DOHH2 (cell line): ENCODE results near the gene PLEKHG2.

Source experiments
- H3F3A ChIP-seq: fragments of 200-600 bp; sonication (generic), shearing (Covaris generic); 2 replicates; pipeline ENCODE4 v1.6.0; 2016; ENCODE audit warnings: antibody characterized with exemption, mild to moderate bottlenecking; ENCODE audit not compliant: control insufficient read depth, insufficient read depth
- H3K27ac ChIP-seq: fragments of 200-600 bp; sonication (generic); 2 replicates; pipeline ENCODE4 v1.5.1; 2014; ENCODE audit warnings: low read depth, mild to moderate bottlenecking, low read length, moderate library complexity
- H3K27me3 ChIP-seq: fragments of 200-600 bp; sonication (generic); 2 replicates; pipeline ENCODE4 v1.6.1; 2014; ENCODE audit warnings: mild to moderate bottlenecking, low read length, mixed read lengths; ENCODE audit not compliant: control insufficient read depth
- H3K36me3 ChIP-seq: fragments of 200-600 bp; sonication (generic); 2 replicates; pipeline ENCODE4 v1.6.1; 2014; ENCODE audit warnings: mild to moderate bottlenecking, low read length, moderate library complexity, mixed read lengths; ENCODE audit not compliant: control insufficient read depth
- H3K4me1 ChIP-seq: fragments of 200-600 bp; sonication (generic); 2 replicates; pipeline ENCODE4 v1.6.1; 2014; ENCODE audit warnings: mild to moderate bottlenecking, low read length, mixed read lengths; ENCODE audit not compliant: control insufficient read depth
- H3K4me2 ChIP-seq: fragments of 200-600 bp; sonication (generic); 2 replicates; pipeline ENCODE4 v1.6.0; 2014; ENCODE audit warnings: mild to moderate bottlenecking, low read length, moderate library complexity
- H3K4me3 ChIP-seq: fragments of 200-600 bp; sonication (generic); 2 replicates; pipeline ENCODE4 v1.5.1; 2014; ENCODE audit warnings: mild to moderate bottlenecking, low read length, mixed read lengths
- H3K79me2 ChIP-seq: fragments of 200-600 bp; sonication (generic); 2 replicates; pipeline ENCODE4 v1.6.1; 2014; ENCODE audit warnings: mild to moderate bottlenecking, low read length, mixed read lengths; ENCODE audit not compliant: control insufficient read depth
- H3K9me2 ChIP-seq: fragments of 200-600 bp; sonication (generic); replicated peaks from 2 replicates; pipeline ENCODE4 v1.6.1; 2014; ENCODE audit warnings: mild to moderate bottlenecking, low read length, mixed read lengths; ENCODE audit not compliant: control insufficient read depth
- H3K9me3 ChIP-seq: fragments of 200-600 bp; sonication (generic); 2 replicates; pipeline ENCODE4 v1.6.1; 2014; ENCODE audit warnings: antibody characterized with exemption, low read length, mixed read lengths; ENCODE audit not compliant: control insufficient read depth, insufficient read depth
- H4K20me1 ChIP-seq: fragments of 200-600 bp; sonication (generic); 2 replicates; pipeline ENCODE4 v1.6.0; 2014; ENCODE audit warnings: low read depth, mild to moderate bottlenecking, antibody characterized with exemption, low read length, moderate library complexity; ENCODE audit not compliant: control insufficient read depth, insufficient read depth
- CTCF ChIP-seq: fragments of 200-600 bp; sonication (generic); IDR thresholded peaks from one replicate; pipeline ENCODE4 v1.5.1; 2014; ENCODE audit warnings: antibody characterized with exemption, mild to moderate bottlenecking, low read depth, low read length; ENCODE audit not compliant: poor library complexity, severe bottlenecking
- EZH2phosphoT487 ChIP-seq: fragments of 200-600 bp; sonication (generic); IDR thresholded peaks from 2 replicates; pipeline ENCODE4 v1.6.1; 2017; ENCODE audit warnings: borderline replicate concordance, mild to moderate bottlenecking, antibody characterized with exemption, low read length, moderate library complexity, mixed read lengths

The PLEKHG2 gene

GRCh38 chr19:39390751-39391437, 21.6 kb upstream of the PLEKHG2 start, which contains the start of the genes MED29 and PAF1:
TSS of gene MED29 (plus strand) at chr19:39391378. CDS start at chr19:39391423, 45 bp downstream.
TSS of gene PAF1 (minus strand) at chr19:39391106. CDS start at chr19:39390864, 242 bp downstream.
- Histone ChIP-seq H4K20me1 (peaks cover 4% of the 10 kb centered on the region; the same call in 1 of the 2 replicates), H3K4me2 (peak within 1 kb of the TSS; percentile 90), H3K9me3 (no peaks in the 10 kb centered on the region), H3K36me3 (peaks cover 52% of the 10 kb centered on the region), H3K27me3 (no peaks in the 10 kb centered on the region), H3K4me3 (peak within 1 kb of the TSS; percentile 80), H3K27ac (peak within 1 kb of the TSS; percentile 78), H3F3A (no peaks in the 10 kb centered on the region; the same call in 1 of the 2 replicates), H3K79me2 (peaks cover 39% of the 10 kb centered on the region), H3K4me1 (peaks cover 18% of the 10 kb centered on the region), H3K9me2 (no peaks in the 10 kb centered on the region)
- no peak for TF ChIP-seq EZH2phosphoT487
- peak; percentile 41 for TF ChIP-seq CTCF

- Histone ChIP-seq H3K9me2 (no peaks in the 10 kb centered on the region), H3K9me3 (no peaks in the 10 kb centered on the region), H4K20me1 (no peaks in the 10 kb centered on the region), H3K4me2 (peak overlapping the region; percentile 62), H3F3A (peaks cover 21% of the 10 kb centered on the region), H3K4me1 (peaks cover 54% of the 10 kb centered on the region), H3K36me3 (peaks cover 24% of the 10 kb centered on the region), H3K27ac (peak overlapping the region; percentile 77), H3K4me3 (peak overlapping the region; percentile 51), H3K27me3 (no peaks in the 10 kb centered on the region), H3K79me2 (peaks cover 19% of the 10 kb centered on the region)
- TF ChIP-seq CTCF (peak; percentile 91), EZH2phosphoT487 (no peak)
Measured at GRCh38 chr19:39397360-39398296, 14.8 kb upstream of the PLEKHG2 start.

GRCh38 chr19:39398297-39398864, 14.1 kb upstream of the PLEKHG2 start:
- Histone ChIP-seq H3K27me3 (no peaks in the 10 kb centered on the region), H3K79me2 (peaks cover 21% of the 10 kb centered on the region), H3F3A (peaks cover 21% of the 10 kb centered on the region), H4K20me1 (no peaks in the 10 kb centered on the region), H3K9me3 (no peaks in the 10 kb centered on the region), H3K9me2 (no peaks in the 10 kb centered on the region), H3K4me2 (peak overlapping the region; percentile 62), H3K27ac (peak overlapping the region; percentile 77), H3K36me3 (peaks cover 22% of the 10 kb centered on the region), H3K4me1 (peaks cover 61% of the 10 kb centered on the region), H3K4me3 (peak overlapping the region; percentile 51)
- TF ChIP-seq EZH2phosphoT487 (no peak), CTCF (no peak)
